DLD1 (cell line): ENCODE results near the gene KIAA1755.

Experiments
- in situ Hi-C: cut with HindIII; loops from 2 replicates; pipeline ENCODE4 v1.10.0; 2017; ENCODE audit warnings: low sequenced_read_pairs

The KIAA1755 gene

DNA sequence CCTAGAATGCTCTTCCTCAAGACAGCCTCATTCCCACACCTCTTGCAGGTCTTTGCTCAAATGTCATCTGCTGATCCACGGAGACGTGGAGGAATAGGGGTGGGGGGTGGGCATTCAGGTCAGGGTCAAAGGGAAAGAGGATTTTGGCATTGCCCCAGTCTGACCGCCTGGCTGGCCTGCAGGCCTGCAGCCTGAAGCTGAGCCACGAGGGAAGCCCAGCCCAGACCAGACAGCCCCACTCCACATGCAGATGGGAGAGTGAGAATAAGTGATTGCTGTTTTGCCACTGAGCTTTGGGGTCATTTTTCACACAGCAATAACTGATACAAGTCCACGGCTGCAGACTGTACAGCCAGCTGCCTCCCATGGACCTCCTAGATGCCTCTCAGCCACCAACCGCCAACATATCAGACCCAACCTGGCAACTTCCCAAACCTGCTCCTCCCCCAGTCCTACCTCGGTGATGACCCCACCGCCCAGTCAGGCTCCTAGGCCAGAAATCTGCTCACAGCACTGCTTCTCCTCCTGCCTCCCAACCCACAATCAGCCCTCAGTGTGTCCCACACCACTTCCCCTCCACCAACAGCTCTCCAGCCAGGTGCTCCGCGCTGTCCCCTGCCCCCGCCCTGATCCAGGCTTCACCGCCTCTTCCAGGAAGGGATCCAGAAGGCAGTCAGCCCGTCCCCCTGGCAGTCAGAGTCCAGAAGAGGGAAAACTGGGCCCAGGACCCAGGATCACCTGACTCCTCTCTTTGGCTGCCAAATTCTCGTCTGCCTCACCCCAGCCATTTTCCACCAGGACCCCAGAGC, 14.0 kb downstream of the KIAA1755 start:
- in situ Hi-C loops = no loop called here

DNA sequence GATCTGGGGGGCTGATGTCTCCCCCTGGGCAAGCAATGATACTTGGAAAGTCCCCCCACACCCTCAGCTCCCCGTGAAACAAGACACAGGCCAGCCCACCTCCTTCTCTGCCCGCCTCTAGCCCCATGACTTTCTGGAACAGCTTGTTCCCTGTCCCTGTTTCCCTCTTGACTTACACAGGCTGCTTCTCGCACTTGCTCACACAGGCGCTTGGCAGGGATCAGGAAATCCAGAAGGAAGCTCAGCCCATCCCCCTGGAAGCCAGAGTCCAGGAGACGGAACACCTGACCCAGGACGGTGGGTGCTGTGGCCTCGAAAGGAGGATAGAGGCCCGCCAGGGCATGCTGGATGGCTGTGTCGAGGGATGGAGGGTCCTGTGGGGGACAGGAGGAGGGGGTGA, 14.8 kb downstream of the KIAA1755 start:
- in situ Hi-C loops = no loop called here

DNA sequence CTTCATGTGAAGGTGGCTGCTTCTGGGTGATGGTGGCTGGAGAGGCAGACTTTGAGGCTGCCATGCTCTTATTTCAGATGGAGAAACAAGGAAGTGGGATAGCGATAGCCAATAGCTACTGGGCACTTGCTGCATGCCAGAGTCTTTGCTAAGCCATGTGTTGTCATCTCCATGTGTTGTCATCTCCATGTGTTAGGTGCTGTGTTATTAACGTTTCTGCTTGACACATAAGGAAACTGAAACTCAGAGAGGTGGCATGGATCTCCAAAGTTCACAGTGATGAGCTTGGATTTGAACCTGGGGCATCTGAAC, 16.9 kb downstream of the KIAA1755 start:
- in situ Hi-C loops = no loop called here

DNA sequence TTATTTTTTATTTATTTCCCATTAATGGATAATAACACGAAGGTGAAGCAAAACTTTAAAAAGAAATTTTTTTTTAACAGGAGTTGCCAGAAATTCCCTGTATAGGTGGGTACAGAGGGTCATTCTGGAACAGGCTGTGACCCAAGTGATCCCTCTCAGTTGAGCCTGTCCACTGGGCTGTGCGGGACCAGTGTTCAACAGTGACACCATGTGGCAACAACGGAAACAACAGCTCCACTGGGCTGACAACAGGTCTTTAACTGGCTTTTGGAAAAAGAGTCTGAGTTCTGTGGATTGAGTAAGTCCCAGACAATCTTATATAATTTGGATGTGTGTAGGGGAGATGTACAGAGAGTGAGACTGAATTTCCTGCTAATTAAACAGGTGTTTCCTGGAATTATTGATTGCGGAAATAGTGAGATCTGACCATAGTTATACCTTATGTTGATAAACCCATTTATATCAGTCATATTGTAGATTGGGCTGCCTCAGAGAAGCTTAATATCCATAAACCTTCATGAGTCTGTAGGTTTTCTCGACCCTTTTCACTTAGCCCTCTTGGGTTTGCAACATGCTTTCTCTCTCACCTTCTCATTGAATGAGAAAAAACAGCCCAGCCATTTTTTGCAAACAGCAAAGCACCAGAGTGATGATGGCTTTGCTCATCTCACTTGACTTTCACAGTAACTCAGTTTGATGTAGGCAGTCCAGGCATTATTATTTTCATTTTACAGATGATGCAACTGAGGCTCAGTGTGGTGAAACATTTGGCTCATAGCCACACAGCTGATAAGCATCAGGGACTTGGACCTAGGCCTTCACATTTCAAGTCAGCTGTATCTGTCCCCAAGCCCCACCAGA, 17.5 kb downstream of the KIAA1755 start:
- in situ Hi-C loops = no loop called here

DNA sequence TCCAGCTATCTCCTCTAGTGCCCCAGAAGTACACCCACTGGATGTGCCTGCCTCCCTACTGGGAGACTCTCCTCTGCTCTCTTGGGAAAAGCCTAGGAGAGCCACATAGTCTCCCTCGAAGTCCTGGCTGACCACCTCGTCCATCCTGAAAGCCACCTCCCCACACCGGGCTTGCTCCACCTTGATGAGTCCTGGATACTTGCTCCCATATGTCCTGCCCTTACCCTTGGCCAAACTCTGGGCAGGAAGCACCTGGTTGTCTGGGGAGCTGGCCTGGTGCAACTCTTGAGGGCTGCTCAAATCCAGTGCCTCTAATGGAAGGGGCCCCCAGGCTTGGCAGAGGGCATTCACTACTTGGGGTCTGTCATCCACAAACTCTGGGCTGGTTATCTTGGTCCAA, 19.3 kb downstream of the KIAA1755 start:
- in situ Hi-C loops = no loop called here

DNA sequence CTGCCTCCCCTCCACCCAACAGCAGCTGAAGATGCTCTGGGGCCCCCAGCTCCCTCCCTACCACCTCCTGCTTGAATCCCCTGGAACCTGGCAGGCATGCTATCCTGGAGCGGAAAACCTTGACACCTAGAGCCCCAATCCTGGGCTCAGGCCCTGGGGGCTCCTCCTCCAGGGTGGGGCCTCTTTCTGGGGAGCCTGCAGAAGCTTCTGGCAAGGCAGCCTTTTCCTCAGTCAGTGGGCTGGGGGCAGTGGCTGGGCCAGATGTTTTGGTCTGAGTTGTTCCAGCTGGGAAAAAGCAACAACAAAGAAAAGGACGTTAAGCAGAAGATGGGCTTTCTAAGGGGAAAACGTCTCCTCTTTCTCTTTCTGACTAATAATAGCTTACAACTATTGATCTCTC, 21.1 kb downstream of the KIAA1755 start:
- in situ Hi-C loops = no loop called here

DNA sequence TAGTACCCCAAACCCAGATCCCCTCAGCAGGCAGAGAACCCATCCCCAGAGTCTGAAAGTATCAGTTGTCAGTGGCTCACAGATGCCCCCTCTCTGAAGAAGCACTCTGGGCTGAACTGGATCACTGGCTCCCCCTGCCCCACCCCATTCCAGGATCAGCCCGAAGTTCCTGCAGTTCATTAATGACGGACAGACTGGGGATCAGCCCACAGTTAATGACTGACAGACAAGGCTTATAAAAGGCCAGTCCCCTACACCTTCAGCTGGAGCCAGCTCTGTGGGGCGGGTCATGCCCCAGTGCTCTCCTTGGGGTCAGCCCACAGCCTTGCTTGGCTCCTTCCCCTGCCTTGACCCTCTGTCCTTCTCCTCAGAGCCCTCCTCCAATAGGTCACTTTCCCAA, 21.7 kb downstream of the KIAA1755 start:
- in situ Hi-C loops = no loop called here

DNA sequence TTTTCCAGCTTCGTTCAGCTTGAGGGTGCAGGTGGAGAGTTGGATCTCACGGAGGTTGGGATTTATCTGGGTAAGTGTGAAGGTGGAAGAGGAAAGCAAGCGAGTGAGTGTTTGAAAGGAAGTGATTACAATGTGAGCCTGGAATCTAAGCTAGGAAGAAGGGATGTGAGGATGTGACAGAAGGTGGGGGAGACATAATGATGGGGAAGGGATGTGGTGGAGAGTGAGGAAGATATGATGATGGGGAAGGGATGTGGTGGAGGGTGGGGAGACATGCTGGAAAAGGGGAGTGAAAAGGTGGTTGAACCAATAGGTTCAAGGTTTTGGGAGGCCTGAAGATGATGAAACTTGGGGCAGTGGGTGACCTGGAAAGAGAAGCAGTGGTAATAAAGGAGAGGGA, 23.2 kb downstream of the KIAA1755 start:
- in situ Hi-C loops = no loop called here

DNA sequence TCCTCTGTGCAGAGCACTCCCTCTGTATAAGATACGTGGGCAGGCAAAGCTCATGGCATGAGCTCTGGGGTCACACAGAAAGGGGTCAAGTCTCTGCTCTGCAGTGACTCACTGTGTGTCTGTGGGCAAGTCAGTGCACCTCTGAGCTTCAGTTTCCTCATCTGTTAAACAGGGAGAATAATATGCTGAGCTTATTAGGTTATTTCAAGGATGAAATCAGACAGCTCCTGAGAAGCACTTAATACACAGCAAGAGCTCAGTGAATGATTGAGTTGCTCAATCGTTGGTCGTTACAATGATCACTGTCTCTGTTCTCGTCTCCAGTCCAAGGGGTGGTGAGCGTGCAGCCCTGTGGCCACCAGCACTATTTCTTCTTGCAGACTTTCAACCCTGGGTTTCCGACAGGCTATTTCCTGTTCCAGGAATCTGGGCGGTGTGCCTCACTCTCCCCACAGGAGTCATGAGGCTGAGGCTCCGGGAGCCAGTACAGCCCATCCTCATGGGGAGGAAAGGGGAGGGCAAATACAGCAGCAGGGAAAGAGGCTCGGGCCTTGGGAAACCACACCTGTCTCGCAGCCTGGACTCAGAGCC, 28.9 kb downstream of the KIAA1755 start:
- in situ Hi-C loops = no loop called here

DNA sequence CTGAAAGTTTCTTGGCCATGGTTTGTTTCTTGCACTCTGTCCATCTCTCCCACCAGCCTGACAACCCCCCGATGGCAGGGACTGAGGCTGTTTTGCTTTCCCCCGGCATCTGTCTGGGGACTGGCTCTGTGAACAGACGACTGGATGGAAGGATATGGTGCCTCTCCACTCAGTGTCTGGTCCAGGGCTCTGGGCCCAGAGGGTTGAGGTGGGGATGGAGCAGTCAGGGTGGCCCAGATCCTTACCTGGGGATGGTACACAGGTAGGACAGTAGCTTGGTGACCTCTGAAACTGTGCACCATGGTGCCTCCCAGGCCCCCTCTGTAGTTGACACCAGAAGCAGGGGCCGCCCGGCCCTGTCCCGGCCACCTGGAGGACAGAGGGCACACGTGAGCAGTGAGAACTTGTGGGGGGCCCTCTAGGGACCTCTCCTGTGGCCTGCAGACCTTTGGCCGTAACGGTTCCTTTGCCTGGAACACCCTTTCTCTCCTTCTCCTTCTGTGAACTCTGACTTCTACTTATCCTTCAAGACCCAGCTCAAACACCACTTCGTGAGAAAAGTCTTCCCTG, 29.5 kb downstream of the KIAA1755 start:
- in situ Hi-C loops = no loop called here

DNA sequence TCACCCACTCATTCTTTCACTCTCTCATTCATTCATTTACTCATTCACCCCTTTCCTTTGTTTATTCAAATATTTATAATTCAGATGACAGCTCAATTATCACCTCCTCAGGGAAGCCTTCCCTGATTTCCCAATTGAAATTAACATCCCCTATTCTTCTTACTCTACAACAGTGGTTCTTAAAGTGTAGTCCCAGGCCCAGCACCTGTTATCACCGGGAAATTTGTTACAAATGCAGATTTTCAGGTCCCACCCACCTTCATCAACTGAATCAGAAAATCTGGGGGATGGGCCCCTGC, 30.3 kb downstream of the KIAA1755 start:
- in situ Hi-C loops = no loop called here

DNA sequence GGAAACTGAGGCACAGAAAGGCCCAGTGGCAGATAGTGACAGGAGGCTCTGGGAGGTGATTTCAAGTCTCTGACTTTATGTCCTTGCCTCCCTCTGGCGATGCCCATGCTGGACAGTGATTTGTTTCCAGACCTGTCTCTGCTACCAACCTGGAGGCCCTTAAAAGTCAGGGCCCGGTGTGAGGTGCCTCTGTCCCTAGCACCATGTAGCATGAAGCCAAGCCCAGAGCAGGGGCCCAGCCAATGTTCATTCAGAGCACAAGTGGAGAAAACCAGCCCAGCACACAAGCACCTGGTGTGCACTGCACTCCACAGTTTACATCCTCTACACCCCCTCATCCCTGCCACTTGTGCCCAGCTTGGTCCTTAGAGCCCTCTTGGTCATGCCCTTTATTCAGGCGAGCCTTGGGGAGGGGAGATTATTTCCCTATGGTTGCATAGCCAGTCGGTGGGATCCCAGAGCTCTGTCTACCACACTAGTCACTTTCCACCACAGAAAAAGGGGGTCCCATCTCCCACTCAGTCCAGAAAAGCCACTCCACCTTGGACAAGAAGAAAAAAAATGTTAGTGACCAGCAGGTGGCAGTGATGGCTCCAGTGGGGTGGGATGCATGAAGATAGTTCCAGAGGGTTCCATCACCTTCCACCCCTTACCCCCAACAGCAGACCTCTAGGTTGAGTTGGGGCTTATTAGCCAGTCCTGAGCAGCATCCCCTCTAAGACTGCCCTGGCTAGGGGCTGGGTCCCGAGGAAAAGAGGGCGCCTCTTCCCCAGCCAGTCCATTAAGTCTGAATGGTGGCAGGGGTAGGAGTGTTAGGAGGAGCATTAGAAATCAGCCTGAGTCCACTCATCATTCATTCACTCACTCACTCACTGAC, 30.9 kb downstream of the KIAA1755 start:
- in situ Hi-C loops = no loop called here

DNA sequence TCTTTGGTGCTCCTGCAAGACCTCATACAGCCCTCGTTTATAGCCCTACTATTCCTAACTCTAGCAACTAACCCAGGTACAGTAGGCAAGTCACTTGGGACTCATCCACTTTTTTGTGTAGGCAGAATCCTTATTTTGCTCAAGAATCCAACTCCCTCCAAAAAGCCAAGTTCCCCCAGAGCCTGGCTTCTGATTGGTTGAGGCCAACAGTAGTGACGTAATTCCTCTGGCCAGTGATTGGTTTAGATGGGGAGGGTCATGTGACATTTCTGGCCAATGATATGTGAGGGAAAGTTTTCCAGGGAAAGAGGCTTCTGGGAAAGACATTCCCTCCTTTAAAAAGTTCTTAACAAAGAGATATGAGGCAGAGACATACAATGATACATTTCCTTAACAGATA, 32.1 kb downstream of the KIAA1755 start:
- in situ Hi-C loops = no loop called here

DNA sequence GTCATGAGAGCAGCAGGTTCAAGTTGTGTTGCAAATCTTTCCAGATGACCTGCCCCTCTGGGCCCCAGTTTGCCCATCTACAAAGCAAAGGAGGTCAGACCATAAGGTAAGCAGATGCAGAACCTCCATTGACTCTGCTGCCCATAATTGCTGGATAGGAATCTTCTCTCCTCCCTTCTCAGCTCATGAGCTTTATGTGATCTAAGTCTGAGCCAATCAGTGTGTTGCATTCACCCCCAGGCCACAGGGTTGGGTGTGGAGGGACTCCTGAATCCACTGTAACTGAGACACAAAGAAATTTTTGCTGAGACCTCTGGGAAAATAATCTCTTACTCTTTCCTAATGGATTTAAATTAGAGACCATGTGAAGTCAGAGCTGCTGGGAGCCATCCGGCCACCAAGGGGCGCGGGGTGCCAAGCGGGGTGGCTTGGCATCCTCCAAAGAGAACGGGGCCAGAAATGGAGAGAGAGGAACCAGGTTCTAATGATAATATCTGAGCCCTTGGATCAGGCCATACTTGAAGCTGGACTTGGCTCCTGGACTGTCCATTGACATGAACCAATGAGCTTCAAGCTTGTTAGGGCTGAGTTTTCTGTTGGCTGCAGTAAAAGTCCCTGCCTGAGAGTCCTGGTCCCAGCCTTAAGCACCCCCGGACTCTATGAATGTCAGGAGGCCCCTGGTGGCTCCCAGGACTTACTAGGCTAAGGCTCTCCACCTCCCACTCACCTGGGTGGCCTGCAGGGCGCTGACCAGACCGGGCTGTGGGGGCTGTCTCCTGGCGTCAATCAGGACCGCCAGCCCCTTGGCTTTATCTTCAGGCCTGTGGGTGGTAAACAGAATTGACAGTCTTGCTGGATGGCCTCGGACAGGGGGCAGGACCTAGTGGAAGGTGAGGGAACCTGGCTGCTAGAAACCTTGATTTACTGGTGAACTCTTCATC, 32.8 kb downstream of the KIAA1755 start:
- in situ Hi-C loops = no loop called here

DNA sequence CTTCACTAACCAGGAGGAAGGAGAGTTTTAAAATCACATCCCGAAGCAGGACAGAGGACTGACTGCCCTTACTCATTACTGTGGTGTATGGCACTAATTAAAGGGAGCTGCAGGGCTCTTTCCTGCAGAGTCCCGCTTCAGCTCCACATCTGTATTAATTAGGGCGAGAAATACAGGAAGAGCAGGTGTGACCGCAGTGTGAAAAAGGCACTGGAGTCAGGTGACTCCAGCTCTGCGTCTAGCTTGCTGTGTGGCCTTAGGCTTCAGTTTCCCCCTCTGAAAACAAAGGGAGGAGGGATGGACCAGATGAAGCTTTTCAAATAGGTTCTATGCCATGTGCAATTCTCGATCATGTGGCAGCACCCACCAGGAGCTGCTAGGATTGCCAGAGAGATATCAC, 34.0 kb downstream of the KIAA1755 start:
- in situ Hi-C loops = no loop called here

DNA sequence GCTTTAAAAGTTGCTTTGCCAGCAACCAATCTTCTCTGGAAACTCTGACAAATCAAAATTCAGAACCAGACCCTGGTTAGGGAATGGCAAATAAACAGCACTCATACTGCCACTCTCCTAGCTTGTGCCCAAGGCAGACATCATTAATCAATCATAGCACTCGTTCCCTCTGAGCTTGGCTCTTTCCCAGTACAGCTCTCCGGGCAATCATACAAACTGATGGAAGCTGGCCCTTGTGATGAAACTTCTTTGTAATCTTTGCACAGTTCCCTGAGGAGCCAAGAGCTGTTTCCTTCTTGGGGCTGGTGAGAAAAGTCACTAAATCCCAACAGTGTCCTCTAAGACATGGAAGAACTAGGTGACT, 34.7 kb downstream of the KIAA1755 start:
- in situ Hi-C loops = no loop called here

DNA sequence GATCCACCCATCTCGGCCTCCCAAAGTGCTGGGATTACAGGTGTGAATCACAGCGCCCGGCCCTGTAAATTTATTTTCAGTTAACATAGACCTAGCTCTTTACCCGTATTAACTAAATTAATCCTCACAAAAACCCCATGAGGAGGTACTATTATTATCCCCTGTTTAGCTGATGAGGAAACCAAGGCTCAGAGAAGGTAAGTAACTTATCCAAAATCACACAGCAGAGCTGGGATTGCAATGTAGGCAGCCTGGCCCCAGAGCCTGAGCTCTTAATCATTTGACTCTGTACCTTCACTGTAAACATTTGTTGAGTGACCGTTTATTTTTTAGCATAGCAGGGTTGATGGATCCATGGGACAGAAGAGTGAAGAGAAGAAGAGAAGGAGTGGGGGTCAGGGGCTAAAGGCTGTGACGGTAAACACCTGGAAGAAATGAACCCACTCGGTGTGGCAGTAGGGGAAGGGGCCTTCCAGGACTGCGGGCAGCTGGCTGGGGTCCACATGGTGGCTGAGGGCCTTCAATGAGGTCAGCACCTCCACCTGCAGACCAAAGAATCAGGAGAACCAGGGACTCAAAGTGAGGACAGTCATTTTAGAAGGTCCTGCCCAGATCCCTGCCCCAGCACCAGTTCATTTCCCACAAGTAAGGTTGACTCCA, 35.2 kb downstream of the KIAA1755 start:
- in situ Hi-C loops = no loop called here

DNA sequence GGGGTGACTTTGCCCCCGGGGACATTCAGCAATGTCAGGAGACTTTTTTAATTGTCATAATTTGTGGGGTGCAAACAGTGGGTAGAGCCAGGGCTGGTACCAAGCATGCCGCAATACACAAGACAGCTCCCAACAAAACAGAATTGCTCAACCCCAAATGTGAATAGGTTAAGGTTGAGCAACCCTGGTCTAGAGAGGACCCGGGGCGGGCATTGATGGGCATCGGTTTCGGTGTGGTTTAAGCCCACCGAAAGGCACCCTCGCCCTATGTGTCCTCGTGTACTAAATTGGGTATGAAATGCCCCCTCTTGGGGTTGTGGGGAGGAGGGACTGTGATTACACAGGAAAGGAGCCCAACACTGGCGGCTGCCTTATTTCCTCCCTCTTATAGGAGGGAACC, 36.0 kb downstream of the KIAA1755 start:
- in situ Hi-C loops = no loop called here

DNA sequence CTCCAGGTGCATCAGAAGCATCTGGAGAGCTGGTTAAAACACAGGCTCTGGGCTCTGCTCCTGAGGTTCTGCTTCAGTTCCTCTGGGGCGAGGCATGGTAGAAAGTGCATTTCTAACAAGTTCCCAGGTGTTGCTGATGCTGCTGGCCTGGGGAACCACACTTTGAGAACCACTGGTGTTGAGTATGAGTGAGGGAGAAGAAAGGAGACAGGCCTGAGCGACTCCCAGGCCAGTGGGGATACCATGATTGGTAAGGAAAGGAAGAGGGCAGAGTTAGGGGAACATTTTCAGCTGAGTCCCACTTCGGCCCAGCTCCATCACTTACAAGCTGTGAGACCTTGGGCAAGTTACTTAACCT, 36.8 kb downstream of the KIAA1755 start:
- in situ Hi-C loops = no loop called here
